Measurements from ENCODE around the gene TBC1D5.

DNA sequence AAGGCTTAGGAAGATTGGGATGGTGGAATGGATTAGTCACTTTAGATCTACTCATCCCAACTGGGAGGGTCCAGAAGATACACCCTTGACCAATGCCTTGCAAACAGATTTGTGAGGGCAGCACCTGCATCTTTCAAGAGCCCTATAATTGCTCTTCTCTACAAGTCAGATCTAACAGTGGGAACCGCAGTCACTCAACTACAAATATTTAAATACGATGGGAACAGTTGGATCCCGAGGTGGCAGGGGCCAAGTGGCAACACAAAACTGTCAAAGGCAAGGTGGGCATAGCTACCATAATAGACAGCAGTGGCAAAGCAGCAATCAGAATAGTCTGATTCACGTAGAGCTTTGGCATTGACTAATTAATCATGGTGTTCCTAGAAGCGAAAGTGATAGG lies 152.0 kb downstream of the TBC1D5 start:
- TF ChIP-seq ZNF274 (IDR thresholded peaks at IDR 0.05; ENCODE audit: low read depth, low read length) (no peak), CEBPB (IDR thresholded peaks at IDR 0.05; ENCODE audit: low read depth) (no peak), POLR2AphosphoS5 (IDR thresholded peaks at IDR 0.05; ENCODE audit: low read depth, low read length) (no peak), POLR2A (IDR thresholded peaks at IDR 0.05; ENCODE audit: borderline replicate concordance, extremely low read depth, insufficient read depth, insufficient read length) (no peak), RAD21 (IDR thresholded peaks at IDR 0.05; ENCODE audit: low read depth) (no peak)
- TF ChIP-seq, protein P1, sequence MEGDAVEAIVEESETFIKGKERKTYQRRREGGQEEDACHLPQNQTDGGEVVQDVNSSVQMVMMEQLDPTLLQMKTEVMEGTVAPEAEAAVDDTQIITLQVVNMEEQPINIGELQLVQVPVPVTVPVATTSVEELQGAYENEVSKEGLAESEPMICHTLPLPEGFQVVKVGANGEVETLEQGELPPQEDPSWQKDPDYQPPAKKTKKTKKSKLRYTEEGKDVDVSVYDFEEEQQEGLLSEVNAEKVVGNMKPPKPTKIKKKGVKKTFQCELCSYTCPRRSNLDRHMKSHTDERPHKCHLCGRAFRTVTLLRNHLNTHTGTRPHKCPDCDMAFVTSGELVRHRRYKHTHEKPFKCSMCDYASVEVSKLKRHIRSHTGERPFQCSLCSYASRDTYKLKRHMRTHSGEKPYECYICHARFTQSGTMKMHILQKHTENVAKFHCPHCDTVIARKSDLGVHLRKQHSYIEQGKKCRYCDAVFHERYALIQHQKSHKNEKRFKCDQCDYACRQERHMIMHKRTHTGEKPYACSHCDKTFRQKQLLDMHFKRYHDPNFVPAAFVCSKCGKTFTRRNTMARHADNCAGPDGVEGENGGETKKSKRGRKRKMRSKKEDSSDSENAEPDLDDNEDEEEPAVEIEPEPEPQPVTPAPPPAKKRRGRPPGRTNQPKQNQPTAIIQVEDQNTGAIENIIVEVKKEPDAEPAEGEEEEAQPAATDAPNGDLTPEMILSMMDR (IDR thresholded peaks at IDR 0.05 in 2 of 3, conservative IDR thresholded peaks at IDR 0.05 in 1 of 3; ENCODE audit: borderline replicate concordance in 1 of 3, insufficient read depth in 1 of 3, low read depth in 2 of 3, low read length in 2 of 3): no peak

Data from HCT116 (cell line).